Measurements from ENCODE around the gene BTBD2.

BTBD2 gene

DNA sequence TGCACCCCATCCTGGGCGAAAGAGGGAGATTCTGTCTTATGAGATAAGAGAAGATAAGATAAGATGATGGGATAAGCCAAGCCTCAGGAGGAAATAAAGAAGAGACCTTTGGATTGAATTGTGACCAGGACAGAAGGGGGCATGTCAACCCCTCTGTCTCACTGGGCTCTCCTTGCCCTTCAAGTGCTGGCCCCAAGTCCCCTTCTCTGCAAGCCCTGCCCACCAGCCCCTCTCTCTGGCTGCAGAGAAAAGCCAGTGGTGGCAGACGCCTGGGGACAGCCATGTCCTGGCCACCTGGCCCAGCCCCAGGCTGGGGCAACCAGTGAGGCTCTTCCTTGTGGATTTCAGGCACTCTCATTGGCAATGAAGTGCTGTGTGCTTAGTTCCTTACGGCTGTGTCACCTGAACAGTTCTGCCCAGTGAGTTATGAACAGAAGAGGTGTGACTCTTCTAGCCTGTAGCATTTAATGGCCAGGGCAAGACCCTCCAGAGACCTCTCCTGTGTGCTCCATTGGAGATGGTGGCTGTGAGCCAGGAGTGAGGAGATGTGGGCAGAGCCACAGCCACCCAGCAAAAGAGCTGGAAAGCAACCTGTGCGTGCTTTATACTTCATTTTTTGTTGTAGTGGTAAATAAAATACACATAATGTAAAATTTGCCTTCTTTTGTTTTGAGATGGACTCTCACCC is 6.1 kb upstream of the BTBD2 start:
- Histone ChIP-seq H3K9ac (ENCODE audit: low read length) (no peak overlapping the region), H3K27ac (ENCODE audit: low read length) (no peak overlapping the region), H3K9me3 (replicated peaks; ENCODE audit: insufficient read depth, low read length) (no peaks in the 10 kb centered on the region), H3F3A (ENCODE audit: insufficient read depth, low read length) (peaks cover 6% of the 10 kb centered on the region), H3K36me3 (replicated peaks; ENCODE audit: insufficient read depth, low read length) (no peaks in the 10 kb centered on the region), H3K27me3 (replicated peaks; ENCODE audit: insufficient read depth, low read length) (no peaks in the 10 kb centered on the region), H4K20me1 (ENCODE audit: insufficient read depth, low read length) (no peaks in the 10 kb centered on the region), H3K4me1 (ENCODE audit: low read length) (no peaks in the 10 kb centered on the region), H3K9me2 (replicated peaks; ENCODE audit: insufficient read depth, low read length) (no peaks in the 10 kb centered on the region), H3K4me2 (ENCODE audit: low read depth, low read length) (no peak overlapping the region), H3K4me3 (ENCODE audit: low read length) (no peak overlapping the region), H2AFZ (ENCODE audit: low read length) (no peak overlapping the region), H3K79me2 (ENCODE audit: low read length) (no peaks in the 10 kb centered on the region)
- no peak for DNase-seq
- TF ChIP-seq EZH2phosphoT487 (IDR thresholded peaks at IDR 0.05; ENCODE audit: low read length) (no peak), EZH2 (optimal IDR thresholded peaks at IDR 0.05; ENCODE audit: low read depth, low read length) (no peak)
- TF ChIP-seq, protein P1, sequence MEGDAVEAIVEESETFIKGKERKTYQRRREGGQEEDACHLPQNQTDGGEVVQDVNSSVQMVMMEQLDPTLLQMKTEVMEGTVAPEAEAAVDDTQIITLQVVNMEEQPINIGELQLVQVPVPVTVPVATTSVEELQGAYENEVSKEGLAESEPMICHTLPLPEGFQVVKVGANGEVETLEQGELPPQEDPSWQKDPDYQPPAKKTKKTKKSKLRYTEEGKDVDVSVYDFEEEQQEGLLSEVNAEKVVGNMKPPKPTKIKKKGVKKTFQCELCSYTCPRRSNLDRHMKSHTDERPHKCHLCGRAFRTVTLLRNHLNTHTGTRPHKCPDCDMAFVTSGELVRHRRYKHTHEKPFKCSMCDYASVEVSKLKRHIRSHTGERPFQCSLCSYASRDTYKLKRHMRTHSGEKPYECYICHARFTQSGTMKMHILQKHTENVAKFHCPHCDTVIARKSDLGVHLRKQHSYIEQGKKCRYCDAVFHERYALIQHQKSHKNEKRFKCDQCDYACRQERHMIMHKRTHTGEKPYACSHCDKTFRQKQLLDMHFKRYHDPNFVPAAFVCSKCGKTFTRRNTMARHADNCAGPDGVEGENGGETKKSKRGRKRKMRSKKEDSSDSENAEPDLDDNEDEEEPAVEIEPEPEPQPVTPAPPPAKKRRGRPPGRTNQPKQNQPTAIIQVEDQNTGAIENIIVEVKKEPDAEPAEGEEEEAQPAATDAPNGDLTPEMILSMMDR (IDR thresholded peaks at IDR 0.05; ENCODE audit: low read length), result no peak

GRCh38 chr19:2018752-2019151 is 3.2 kb upstream of the BTBD2 start:
- no peaks in the 10 kb centered on the region for H3K36me3 ChIP-seq (replicated peaks; ENCODE audit: insufficient read depth, low read length)
- no peaks in the 10 kb centered on the region for H3K27me3 ChIP-seq (replicated peaks; ENCODE audit: insufficient read depth, low read length)
- H3K4me3 ChIP-seq (ENCODE audit: low read length), result no peak overlapping the region
- H3K9me3 ChIP-seq (replicated peaks; ENCODE audit: insufficient read depth, low read length), result no peaks in the 10 kb centered on the region
- H3K4me1 ChIP-seq (ENCODE audit: low read length), result 0 out of 2 replicates have a peak, but pooled peaks cover 5% of the 10 kb centered on the region
- H3K9ac ChIP-seq (ENCODE audit: low read length), result no peak overlapping the region
- no peak overlapping the region for H3K27ac ChIP-seq (ENCODE audit: low read length)
- no peaks in the 10 kb centered on the region for H3K9me2 ChIP-seq (replicated peaks; ENCODE audit: insufficient read depth, low read length)
- TF ChIP-seq, protein P1 (IDR thresholded peaks at IDR 0.05; ENCODE audit: low read length), result no peak
- TF ChIP-seq EZH2 (optimal IDR thresholded peaks at IDR 0.05; ENCODE audit: low read depth, low read length) (no peak), EZH2phosphoT487 (IDR thresholded peaks at IDR 0.05; ENCODE audit: low read length) (no peak)
- no peak for DNase-seq
- H2AFZ ChIP-seq (ENCODE audit: low read length), result no peak overlapping the region
- peaks cover 6% of the 10 kb centered on the region for H3F3A ChIP-seq (ENCODE audit: insufficient read depth, low read length)
- no peak overlapping the region for H3K4me2 ChIP-seq (ENCODE audit: low read depth, low read length)
- no peaks in the 10 kb centered on the region for H4K20me1 ChIP-seq (ENCODE audit: insufficient read depth, low read length)
- peaks cover 19% of the 10 kb centered on the region for H3K79me2 ChIP-seq (ENCODE audit: low read length)

DNA sequence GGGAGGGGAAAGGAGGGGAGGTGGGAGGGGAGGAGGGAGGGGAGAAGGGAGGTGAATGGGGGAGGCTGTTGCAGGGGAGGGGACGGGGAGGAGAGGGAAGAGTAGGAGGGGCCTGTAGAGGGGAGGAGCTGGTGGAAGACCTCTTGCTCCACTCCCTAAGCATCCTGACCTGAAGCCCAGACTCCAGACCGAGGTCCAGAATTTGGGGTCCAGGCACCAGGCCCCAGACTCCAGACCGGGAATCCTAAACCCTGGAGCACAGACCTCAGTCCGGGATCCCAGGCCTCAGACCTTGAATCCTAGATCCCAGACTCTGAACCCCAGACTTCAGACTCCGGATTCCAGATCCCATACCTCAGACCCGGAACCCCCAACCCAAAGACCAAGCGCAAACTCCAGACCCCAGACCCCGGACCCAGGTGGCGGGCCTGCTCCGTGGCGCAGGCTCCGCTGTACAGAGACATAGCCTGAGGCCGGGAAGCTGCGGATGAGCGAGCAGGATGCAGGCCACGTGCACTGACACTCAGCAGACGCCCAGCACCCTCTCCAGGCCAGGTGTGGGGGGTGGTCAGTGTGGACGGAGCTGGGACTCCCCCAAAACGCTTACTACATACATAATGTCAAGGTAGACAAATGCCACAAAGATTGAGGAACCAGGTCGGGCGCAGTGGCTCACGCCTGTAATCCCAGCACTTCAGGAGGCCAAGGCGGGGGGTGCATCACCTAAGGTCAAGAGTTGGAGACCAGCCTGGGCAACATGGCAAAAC is 710 bp upstream of the BTBD2 start:
- peaks cover 6% of the 10 kb centered on the region for H3F3A ChIP-seq (ENCODE audit: insufficient read depth, low read length)
- H3K27ac ChIP-seq (ENCODE audit: low read length), result no peak overlapping the region
- peak overlapping the region; percentile 47 for H2AFZ ChIP-seq (ENCODE audit: low read length)

More for the DNA sequence above, 710 bp upstream of the BTBD2 start:
- H3K9me3 ChIP-seq (replicated peaks; ENCODE audit: insufficient read depth, low read length), result no peaks in the 10 kb centered on the region
- TF ChIP-seq EZH2 (optimal IDR thresholded peaks at IDR 0.05; ENCODE audit: low read depth, low read length) (no peak), EZH2phosphoT487 (IDR thresholded peaks at IDR 0.05; ENCODE audit: low read length) (no peak)
- TF ChIP-seq, protein P1 (IDR thresholded peaks at IDR 0.05; ENCODE audit: low read length), result no peak
- no peaks in the 10 kb centered on the region for H3K9me2 ChIP-seq (replicated peaks; ENCODE audit: insufficient read depth, low read length)
- H3K4me1 ChIP-seq (ENCODE audit: low read length), result 0 out of 2 replicates have a peak, but pooled peaks cover 5% of the 10 kb centered on the region
- H3K27me3 ChIP-seq (replicated peaks; ENCODE audit: insufficient read depth, low read length), result no peaks in the 10 kb centered on the region
- H3K4me3 ChIP-seq (ENCODE audit: low read length), result peak overlapping the region; percentile 30
- peak; percentile 71 for DNase-seq
- H3K79me2 ChIP-seq (ENCODE audit: low read length), result peaks cover 38% of the 10 kb centered on the region
- peak overlapping the region; percentile 33; the same call in 1 of the 2 replicates for H3K4me2 ChIP-seq (ENCODE audit: low read depth, low read length)
- peak overlapping the region; percentile 12; the same call in 1 of the 2 replicates for H3K9ac ChIP-seq (ENCODE audit: low read length)
- H3K36me3 ChIP-seq (replicated peaks; ENCODE audit: insufficient read depth, low read length), result no peaks in the 10 kb centered on the region
- H4K20me1 ChIP-seq (ENCODE audit: insufficient read depth, low read length), result no peaks in the 10 kb centered on the region

Measured in MM.1S (cell line).